ENCODE results near the gene RAB10.

GRCh38 chr2:26164231-26164630 is 130.3 kb downstream of the RAB10 start:
- TF ChIP-seq POLR2AphosphoS5 (IDR thresholded peaks at IDR 0.05; ENCODE audit: insufficient read depth in 1 of 2, low read depth in 1 of 2) (no peak), CTCF (IDR thresholded peaks at IDR 0.05) (no peak), POLR2A (IDR thresholded peaks at IDR 0.05) (no peak)
